GM12891 (cell line): ENCODE data around the gene TNFRSF25.

Source experiments
- PAX5 ChIP-seq: IDR thresholded peaks from 2 replicates; pipeline ENCODE4 v1.6.1; 2011; ENCODE audit warnings: low read length, moderate library complexity, mild to moderate bottlenecking; ENCODE audit not compliant: insufficient read depth, severe bottlenecking
- POLR2A ChIP-seq: IDR thresholded peaks from 2 replicates; pipeline ENCODE4 v1.6.1; 2011; ENCODE audit warnings: low read depth, low read length, control low read depth
- POLR2AphosphoS5 ChIP-seq: IDR thresholded peaks from 2 replicates; pipeline ENCODE4 v1.6.1; 2011; ENCODE audit warnings: low read depth, low read length, control low read depth
- TAF1 ChIP-seq: IDR thresholded peaks from 2 replicates; pipeline ENCODE4 v1.6.1; 2011; ENCODE audit warnings: low read depth, low read length, control low read depth

DNA sequence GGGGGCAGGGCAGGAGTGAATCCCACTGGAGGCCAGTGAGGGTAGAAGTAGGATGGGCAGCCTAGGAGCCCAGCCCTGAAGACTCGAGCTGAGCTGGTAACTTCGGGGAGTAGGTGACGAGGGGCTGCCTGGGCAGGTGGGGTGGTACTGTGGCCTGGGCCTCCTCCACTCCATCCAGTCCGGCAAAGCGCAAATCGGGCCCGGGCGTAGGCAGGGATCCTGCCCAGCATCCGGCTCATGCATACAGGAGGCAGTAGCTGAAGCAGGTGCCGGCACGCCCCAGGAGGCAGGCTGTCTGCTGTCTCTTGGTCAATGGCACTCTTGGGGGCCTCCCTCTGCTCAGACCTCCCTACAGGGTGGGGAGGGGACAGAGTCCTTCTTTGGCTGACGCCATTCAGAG, 1.3 kb upstream of the TNFRSF25 start:
- no peak for TF ChIP-seq POLR2A
- no peak for TF ChIP-seq POLR2AphosphoS5
- TF ChIP-seq TAF1, result no peak
- no peak for TF ChIP-seq PAX5
